ENCODE measurements around the gene ZNF414. TPM values are rescaled to one million over a fixed set of nuclear protein-coding genes. Genes with fewer than 3 reads are reported as not detected.

ZNF414 gene
- polyA plus RNA-seq, 1 donor (not counting 4 experiments of a cell fraction or from before 2014, with no cell fraction given): 1.9 TPM

GRCh38 chr19:8499048-8499833 is 14.7 kb downstream of the ZNF414 start:
- no peaks in the 10 kb centered on the region for H3K9me1 ChIP-seq (ENCODE audit: control insufficient read depth, extremely low read depth, insufficient read depth, low read length)
- no peak overlapping the region for H3K27ac ChIP-seq (ENCODE audit: control insufficient read depth, insufficient read depth, low read length)
- no peak for FAIRE-seq
- no peaks in the 10 kb centered on the region for H3K79me2 ChIP-seq (ENCODE audit: control insufficient read depth, insufficient read depth, low read length)
- H3K27me3 ChIP-seq (ENCODE audit: control insufficient read depth, extremely low read depth, insufficient read depth, low read length): no peaks in the 10 kb centered on the region
- no peak for DNase-seq (ENCODE audit: low read depth, low spot score)
- TF ChIP-seq CTCF (optimal IDR thresholded peaks at IDR 0.05 in 1 of 3, IDR thresholded peaks at IDR 0.05 in 1 of 3, conservative IDR thresholded peaks at IDR 0.05 in 1 of 3; ENCODE audit: extremely low read depth in 1 of 3, insufficient read depth in 2 of 3, low read length in 3 of 3) (no peak), EZH2 (IDR thresholded peaks at IDR 0.05; ENCODE audit: low read length) (no peak)
- no peak overlapping the region for H2AFZ ChIP-seq (ENCODE audit: control insufficient read depth, low read length)
- no peak overlapping the region for H3K9ac ChIP-seq (ENCODE audit: control insufficient read depth, extremely low read depth, insufficient read depth, low read length)
- H3K36me3 ChIP-seq (ENCODE audit: control insufficient read depth in 2 of 2, extremely low read depth in 1 of 2, insufficient read depth in 2 of 2, low read length in 2 of 2): no peaks in the 10 kb centered on the region
- no peak overlapping the region for H3K4me3 ChIP-seq (ENCODE audit: control insufficient read depth in 2 of 3, extremely low read depth in 1 of 3, insufficient read depth in 2 of 3, low read depth in 1 of 3, low read length in 3 of 3)
- no peaks in the 10 kb centered on the region for H3K9me3 ChIP-seq (ENCODE audit: control insufficient read depth, low read depth, low read length)
- H3K4me1 ChIP-seq (ENCODE audit: control insufficient read depth, extremely low read depth, insufficient read depth, low read length): peaks cover 2% of the 10 kb centered on the region
- no peak overlapping the region for H3K4me2 ChIP-seq (ENCODE audit: control insufficient read depth, extremely low read depth, insufficient read depth, low read depth, low read length)
- dilution Hi-C loops (cut with MboI; ENCODE audit: extremely low pct_ligation_motif_present, low sequenced_read_pairs): no loop called here
- no peaks in the 10 kb centered on the region for H4K20me1 ChIP-seq (ENCODE audit: control insufficient read depth, extremely low read depth, insufficient read depth, low read length)

DNA sequence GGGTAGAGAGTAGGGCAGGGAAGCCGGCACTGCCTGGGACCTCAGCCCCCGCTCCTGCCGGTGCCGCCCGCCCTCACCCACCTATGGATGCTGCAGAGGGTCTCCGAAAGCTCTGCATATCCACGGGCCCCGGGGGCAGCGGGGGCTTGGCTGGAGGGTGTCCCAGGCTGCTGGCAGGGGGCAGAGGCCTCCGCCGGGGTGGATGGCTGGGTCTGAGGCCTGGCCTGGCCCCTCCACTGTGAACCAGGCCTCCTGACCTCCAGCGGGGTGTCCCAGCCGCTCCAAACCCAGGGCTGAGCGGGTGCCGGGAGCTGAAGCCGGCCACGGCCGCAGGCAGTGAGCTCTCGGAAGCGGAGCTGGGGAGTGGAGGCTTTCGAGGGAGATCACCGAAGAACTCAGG is 15.7 kb downstream of the ZNF414 start:
- no peak overlapping the region for H2AFZ ChIP-seq (ENCODE audit: control insufficient read depth, low read length)
- DNase-seq (ENCODE audit: low read depth, low spot score) (no peak), FAIRE-seq (no peak)
- TF ChIP-seq EZH2 (IDR thresholded peaks at IDR 0.05; ENCODE audit: low read length) (no peak), CTCF (optimal IDR thresholded peaks at IDR 0.05 in 1 of 3, IDR thresholded peaks at IDR 0.05 in 1 of 3, conservative IDR thresholded peaks at IDR 0.05 in 1 of 3; ENCODE audit: extremely low read depth in 1 of 3, insufficient read depth in 2 of 3, low read length in 3 of 3) (no peak)
- no peaks in the 10 kb centered on the region for H4K20me1 ChIP-seq (ENCODE audit: control insufficient read depth, extremely low read depth, insufficient read depth, low read length)
- dilution Hi-C loops (cut with MboI; ENCODE audit: extremely low pct_ligation_motif_present, low sequenced_read_pairs): no loop called here
- H3K79me2 ChIP-seq (ENCODE audit: control insufficient read depth, insufficient read depth, low read length): no peaks in the 10 kb centered on the region
- peaks cover 6% of the 10 kb centered on the region for H3K4me1 ChIP-seq (ENCODE audit: control insufficient read depth, extremely low read depth, insufficient read depth, low read length)
- no peak overlapping the region for H3K27ac ChIP-seq (ENCODE audit: control insufficient read depth, insufficient read depth, low read length)
- H3K4me3 ChIP-seq (ENCODE audit: control insufficient read depth in 2 of 3, extremely low read depth in 1 of 3, insufficient read depth in 2 of 3, low read depth in 1 of 3, low read length in 3 of 3): no peak overlapping the region
- no peaks in the 10 kb centered on the region for H3K36me3 ChIP-seq (ENCODE audit: control insufficient read depth in 2 of 2, extremely low read depth in 1 of 2, insufficient read depth in 2 of 2, low read length in 2 of 2)
- no peak overlapping the region for H3K9ac ChIP-seq (ENCODE audit: control insufficient read depth, extremely low read depth, insufficient read depth, low read length)
- H3K9me1 ChIP-seq (ENCODE audit: control insufficient read depth, extremely low read depth, insufficient read depth, low read length): no peaks in the 10 kb centered on the region
- no peaks in the 10 kb centered on the region for H3K27me3 ChIP-seq (ENCODE audit: control insufficient read depth, extremely low read depth, insufficient read depth, low read length)
- H3K4me2 ChIP-seq (ENCODE audit: control insufficient read depth, extremely low read depth, insufficient read depth, low read depth, low read length): no peak overlapping the region
- H3K9me3 ChIP-seq (ENCODE audit: control insufficient read depth, low read depth, low read length): no peaks in the 10 kb centered on the region
